Heart right ventricle (tissue), 16 donors: ENCODE measurements around the gene PAK3. TPM values are rescaled to one million over a fixed set of nuclear protein-coding genes. Genes with fewer than 3 reads are reported as not detected.

Experiments
- ATAC-seq, 8 donors: fragments of 200-7000 bp; cut with Tn5 transposase; one replicate each; pipeline ENCODE4 v1.9.1; 2020; ENCODE audit warnings: mild to moderate bottlenecking in 8 of 8, moderate library complexity in 8 of 8, moderate number of reproducible peaks in 1 of 8
- DNase-seq, 2 donors: peaks; one replicate each; pipeline ENCODE4 v3.0.0-alpha.2; 2020
- H3K27ac ChIP-seq, 10 donors: fragments of 200-600 bp; sonication (generic) in 2 of 10; one replicate each; pipeline versions ENCODE4 v1.5.0 to v1.8.0; 2020 to 2022; ENCODE audit warnings: mild to moderate bottlenecking in 3 of 10
- H3K27me3 ChIP-seq, 7 donors: fragments of 200-600 bp; one replicate each; pipeline ENCODE4 v1.8.0; 2021 to 2022; ENCODE audit warnings: mild to moderate bottlenecking in 2 of 7
- H3K36me3 ChIP-seq, 9 donors: fragments of 200-600 bp; sonication (generic) in 1 of 9; one replicate each; pipeline versions ENCODE4 v1.5.0 to v1.8.0; 2020 to 2022; ENCODE audit warnings: mild to moderate bottlenecking in 2 of 9
- H3K4me1 ChIP-seq, 9 donors: fragments of 200-600 bp; sonication (generic) in 1 of 9; one replicate each; pipeline versions ENCODE4 v1.5.0 to v1.8.0; 2020 to 2022; ENCODE audit warnings: mild to moderate bottlenecking in 4 of 9
- H3K4me3 ChIP-seq, 10 donors: fragments of 200-600 bp; sonication (generic) in 2 of 10; one replicate each; pipeline versions ENCODE4 v1.5.0 to v1.8.0; 2020 to 2022; ENCODE audit warnings: mild to moderate bottlenecking in 7 of 10, moderate library complexity in 2 of 10
- H3K9me3 ChIP-seq, 11 donors: fragments of 200-600 bp in 10 of 11; sonication (generic) in 2 of 11; one replicate each; pipeline versions ENCODE4 v1.5.0 to v1.8.0; 2013 to 2022; ENCODE audit warnings: mild to moderate bottlenecking in 2 of 11, control low read depth in 1 of 11, moderate library complexity in 1 of 11
- CTCF ChIP-seq, 9 donors: fragments of 200-600 bp; sonication (generic) in 2 of 9; IDR thresholded peaks; one replicate each; pipeline versions ENCODE4 v1.5.0 to v1.8.0; 2021 to 2022; ENCODE audit warnings: antibody characterized with exemption in 9 of 9, mild to moderate bottlenecking in 5 of 9, moderate library complexity in 1 of 9
- WGBS, 2 donors: extraction: QIAGEN DNeasy Blood & Tissue Kit; methylation state at CpG; one replicate each; pipeline ENCODE4 v1.1.7; 2013; ENCODE audit warnings: inconsistent platforms in 1 of 2; 5-methylcytosine and 5-hydroxymethylcytosine counted together
- intact Hi-C, 10 donors: fragments of 100-400 bp; cut with DNase I; formaldehyde crosslinking; loops; one replicate each; pipeline versions ENCODE4 v1.11.1 to v1.14.2; 2022
- polyA plus RNA-seq, 2 donors: library from polyadenylated mRNA; stranded (reverse); fragments of 200-250 nt; gene quantifications; one replicate each; pipeline ENCODE4 v1.2.3, GENCODE V29; 2013
- total RNA-seq, 10 donors: library from RNA; stranded (reverse); fragmentation: NEBNext Ultra II Directional in 3 of 10; extraction: Animal tissue kit (Norgen Biotek cat#: 25700) in 3 of 10; gene quantifications; one replicate each; pipeline versions ENCODE4 v1.2.1 to v1.2.4, GENCODE V29; 2021 to 2023
- donor health status: Arrhythmogenic right ventricular cardiomyopathy.
- donor health status: ischemic (EF 13 %, LVEDD 7.1; RV severe dilation, severe dysfunction).
- donor health status: healthy with polysubstance abuse.
- donor health status: DM: no; HTN: yes; CAD: no.
- donor health status: DM: no; HTN: no; CAD: no.
- donor health status: ischemic (EF 25% LVEDD 6.9; RV normal size, moderate dysfunction).
- donor health status: ischemic (EF 25% LVEDD 5.7; RV mildly dilated, moderate dysfunction).
- donor health status: healthy.
- donor health status: DM: yes; HTN: yes; CAD: no.
- donor health status: Ischemic cardiomyopathy.
- donor health status: ischemic (EF 35%, LVEDD 5.7; RV mildly dilated, moderate dysfunction).
- donor health status: nonischemic (EF 11% LVEDD 7.7; RV severe dilation, severe dysfunction).
- donor health status: DM: yes; HTN: yes; CAD: no.
- donor health status: PGD.
- donor health status: ischemic (EF 29% LVEDD 5.4; RV normal size, mild dysfunction).
- donor health status: nonischemic (EF 23%, LVEDD 6.1; RV moderate dilation, normal function).

The PAK3 gene
- total and polyA plus RNA-seq, 12 donors, result under 0.01 to 1.4 (median 0.41) TPM

GRCh38 chrX:111098874-111099273, 2.9 kb downstream of the PAK3 start:
- ATAC-seq, result peak in 1 of 8 donors; percentile 25
- H3K36me3 ChIP-seq, result no peaks in the 10 kb centered on the region
- peak; percentile 3 to 23 for DNase-seq
- peak in 8 of 9 donors; percentile 32 to 75 (median 54) for TF ChIP-seq CTCF (IDR thresholded peaks at IDR 0.05)
- 37 to 51% methylated on average over 14 to 22 of the region's 22 CpGs for WGBS, 2 donors
- intact Hi-C loops, result loop anchor here in 1 of 10 donors (10.0 kb wide), 1 partner anchor 104 kb away; no protein-coding TSS in a partner anchor
- no peaks in the 10 kb centered on the region for H3K9me3 ChIP-seq
- H3K27me3 ChIP-seq, result peaks cover 0 to 85% (median 0%) of the 10 kb centered on the region in 7 donors
- no peak overlapping the region for H3K27ac ChIP-seq
- peaks cover 0 to 4% (median 0%) of the 10 kb centered on the region in 9 donors for H3K4me1 ChIP-seq
- no peak overlapping the region for H3K4me3 ChIP-seq

GRCh38 chrX:111100191-111100590, 4.2 kb downstream of the PAK3 start:
- Histone ChIP-seq H3K27ac (no peak overlapping the region), H3K9me3 (no peaks in the 10 kb centered on the region), H3K27me3 (peaks cover 0 to 71% (median 0%) of the 10 kb centered on the region in 7 donors), H3K4me1 (peaks cover 0 to 3% (median 0%) of the 10 kb centered on the region in 9 donors), H3K4me3 (no peak overlapping the region), H3K36me3 (peaks cover 0 to 6% (median 0%) of the 10 kb centered on the region in 9 donors)
- intact Hi-C loops, result loop anchor here in 1 of 10 donors (5.0 kb wide), 1 partner anchor 248 kb away; no protein-coding TSS in a partner anchor
- DNase-seq, result no peak
- no peak for ATAC-seq
- 46 to 47% methylated on average over 5 of the region's 5 CpGs for WGBS, 2 donors
- peak in 7 of 9 donors; percentile 26 to 56 (median 46) for TF ChIP-seq CTCF (IDR thresholded peaks at IDR 0.05)

- H3K27me3 ChIP-seq, result peaks cover 0 to 58% (median 0%) of the 10 kb centered on the region in 7 donors
- TF ChIP-seq CTCF (IDR thresholded peaks at IDR 0.05), result no peak
- no peaks in the 10 kb centered on the region for H3K4me1 ChIP-seq
- intact Hi-C loops, result loop anchor here in 1 of 10 donors (5.0 kb wide), 1 partner anchor 249 kb away; no protein-coding TSS in a partner anchor
- ATAC-seq (no peak), DNase-seq (no peak)
- H3K27ac ChIP-seq, result no peak overlapping the region
- 75 to 82% methylated on average over 2 of the region's 2 CpGs for WGBS, 2 donors
- H3K4me3 ChIP-seq, result no peak overlapping the region
- H3K9me3 ChIP-seq, result no peaks in the 10 kb centered on the region
- peaks cover 0 to 11% (median 0%) of the 10 kb centered on the region in 9 donors for H3K36me3 ChIP-seq
Observed at GRCh38 chrX:111101580-111101979, 5.6 kb downstream of the PAK3 start.

- ATAC-seq (no peak), DNase-seq (no peak)
- Histone ChIP-seq H3K9me3 (no peaks in the 10 kb centered on the region), H3K4me1 (no peaks in the 10 kb centered on the region), H3K27ac (no peak overlapping the region), H3K27me3 (peaks cover 0 to 48% (median 0%) of the 10 kb centered on the region in 7 donors), H3K36me3 (peaks cover 0 to 11% (median 0%) of the 10 kb centered on the region in 9 donors), H3K4me3 (no peak overlapping the region)
- intact Hi-C loops, result loop anchor here in 1 of 10 donors (5.0 kb wide), 1 partner anchor 250 kb away; no protein-coding TSS in a partner anchor
- 88 to 94% methylated on average over 1 of the region's 1 CpG for WGBS, 2 donors
- TF ChIP-seq CTCF (IDR thresholded peaks at IDR 0.05), result no peak
Observed at GRCh38 chrX:111102636-111103035, 6.6 kb downstream of the PAK3 start.
